HepG2 (cell line): ENCODE results near the gene KHK. TPM values are rescaled to one million over a fixed set of nuclear protein-coding genes. Genes with fewer than 3 reads are reported as not detected.

Experiments used
- AHDC1 ChIP-seq: sonication (generic); formaldehyde crosslinking; IDR thresholded peaks from 2 replicates; pipeline ENCODE4 v1.5.1; 2020; ENCODE audit warnings: mild to moderate bottlenecking, missing genetic modification reagents, borderline replicate concordance
- ATF1 ChIP-seq: IDR thresholded peaks from 2 replicates; pipeline ENCODE4 v1.6.1; 2016; ENCODE audit warnings: mild to moderate bottlenecking, control low read depth
- ELF4 ChIP-seq: sonication (generic); formaldehyde crosslinking; IDR thresholded peaks from 2 replicates; pipeline ENCODE4 v1.5.0; 2020; ENCODE audit warnings: missing genetic modification reagents, mild to moderate bottlenecking, moderate library complexity, borderline replicate concordance
- FOXC1 ChIP-seq: sonication (generic); formaldehyde crosslinking; IDR thresholded peaks from 2 replicates; pipeline ENCODE4 v1.8.0; 2022; ENCODE audit warnings: mild to moderate bottlenecking, missing genetic modification reagents, borderline replicate concordance
- FOXP1 ChIP-seq, 2 experiments: fragments of 450-650 bp in 1 of 2; IDR thresholded peaks; 2 replicates each; pipeline ENCODE4 v1.6.1; 2017 to 2018; ENCODE audit warnings: antibody characterized with exemption in 1 of 2
- GATAD1 ChIP-seq: IDR thresholded peaks from 2 replicates; pipeline ENCODE4 v1.6.1; 2016; ENCODE audit warnings: missing genetic modification reagents, missing compliant biosample characterization
- MBD4 ChIP-seq: IDR thresholded peaks from 2 replicates; pipeline ENCODE4 v1.6.1; 2012; ENCODE audit warnings: low read length, inconsistent platforms, borderline replicate concordance
- NCOA2 ChIP-seq: sonication (generic); formaldehyde crosslinking; IDR thresholded peaks from 2 replicates; pipeline ENCODE4 v1.8.0; 2022; ENCODE audit warnings: inconsistent platforms
- PAF1 ChIP-seq: IDR thresholded peaks from 2 replicates; pipeline ENCODE4 v1.6.1; 2016; ENCODE audit warnings: missing genetic modification reagents, missing compliant biosample characterization
- PRDM10 ChIP-seq: sonication (generic); formaldehyde crosslinking; IDR thresholded peaks from 2 replicates; pipeline ENCODE4 v1.4.0; 2020; ENCODE audit warnings: low read depth, missing genetic modification reagents
- SP5 ChIP-seq: IDR thresholded peaks from 2 replicates; pipeline ENCODE4 v1.6.1; 2016; ENCODE audit warnings: low read depth, borderline replicate concordance
- ZBTB3 ChIP-seq: sonication (generic); formaldehyde crosslinking; IDR thresholded peaks from 2 replicates; pipeline ENCODE4 v1.4.0; 2020; ENCODE audit warnings: low read depth, mild to moderate bottlenecking, moderate library complexity, missing genetic modification reagents, borderline replicate concordance
- ZNF460 ChIP-seq: sonication (generic); formaldehyde crosslinking; IDR thresholded peaks from 2 replicates; pipeline ENCODE4 v1.5.1; 2020; ENCODE audit warnings: missing genetic modification reagents, mild to moderate bottlenecking, borderline replicate concordance
- ZNF607 ChIP-seq: sonication (generic); formaldehyde crosslinking; IDR thresholded peaks from 2 replicates; pipeline ENCODE4 v1.5.1; 2020; ENCODE audit warnings: missing genetic modification reagents, mild to moderate bottlenecking, borderline replicate concordance
- ZNF720 ChIP-seq: sonication (generic); formaldehyde crosslinking; IDR thresholded peaks from 2 replicates; pipeline ENCODE4 v1.4.0; 2020; ENCODE audit warnings: missing genetic modification reagents
- ZNF83 ChIP-seq: sonication (generic); formaldehyde crosslinking; IDR thresholded peaks from 2 replicates; pipeline ENCODE4 v1.4.0; 2020; ENCODE audit warnings: missing genetic modification reagents, mild to moderate bottlenecking, borderline replicate concordance
- ZSCAN30 ChIP-seq: sonication (generic); formaldehyde crosslinking; IDR thresholded peaks from 2 replicates; pipeline ENCODE4 v1.5.0; 2020; ENCODE audit warnings: mild to moderate bottlenecking, missing genetic modification reagents
- polyA plus RNA-seq, 8 experiments: library from polyadenylated mRNA; depleted of rRNA in 3 of 8; stranded (reverse) in 7 of 8; unstranded in 1 of 8; fragments of >200 nt; fragmentation: Illumina TruSeq in 4 of 8; extraction: Trizol in 4 of 8; gene quantifications; 2 replicates each; pipeline versions ENCODE4 v1.2.1 to v1.2.3, GENCODE V29; 2011 to 2016; ENCODE audit warnings: low read depth in 4 of 8, missing spikeins in 1 of 8, mixed read lengths in 1 of 8; ENCODE audit not compliant: insufficient read depth in 1 of 8
- total RNA-seq, 5 experiments: library from RNA; depleted of rRNA; stranded (reverse); fragments of >200 nt; fragmentation: Illumina TruSeq; extraction: Trizol; gene quantifications; 2 replicates each; pipeline ENCODE4 v1.2.3, GENCODE V29; 2016; ENCODE audit warnings: low read depth in 1 of 5

Gene KHK
- total and polyA plus RNA-seq, 2 of the 13 experiments (the other 11 are each of a cell fraction or from before 2014, with no cell fraction given): 40.9 to 99.2 TPM

- no peak; the same call in none of the 2 replicates for TF ChIP-seq AHDC1 (CRISPR knock-in tag)
- TF ChIP-seq PRDM10 (CRISPR knock-in tag): peak; percentile 10; the same call in 1 of the 2 replicates
- TF ChIP-seq FOXC1: peak; percentile 97
- TF ChIP-seq ZNF460 (CRISPR knock-in tag): peak; percentile 26; the same call in 1 of the 2 replicates
- TF ChIP-seq ZNF607 (CRISPR knock-in tag): peak; percentile 87; the same call in 1 of the 2 replicates
- TF ChIP-seq ZNF720 (CRISPR knock-in tag): peak; percentile 48; the same call in 1 of the 2 replicates
- TF ChIP-seq ATF1 (CRISPR knock-in tag): peak; percentile 87
- TF ChIP-seq ELF4 (CRISPR knock-in tag): peak; percentile 86; the same call in 1 of the 2 replicates
- peak; percentile 56; the same call in 1 of the 2 replicates for TF ChIP-seq SP5
- TF ChIP-seq ZSCAN30: no peak
- 0 out of 2 replicates have a peak, but pooled peaks have one; percentile 49 for TF ChIP-seq PAF1 (CRISPR knock-in tag)
- no peak; the same call in 1 of the 2 replicates for TF ChIP-seq ZNF83 (CRISPR knock-in tag)
- peak; percentile 88 for TF ChIP-seq GATAD1
- TF ChIP-seq FOXP1 (IDR thresholded peaks at IDR 0.05): no peak
- no peak; the same call in 1 of the 2 replicates for TF ChIP-seq FOXP1 (CRISPR knock-in tag; IDR thresholded peaks at IDR 0.05)
- peak; percentile 98; the same call in 1 of the 2 replicates for TF ChIP-seq MBD4
- peak; percentile 57; the same call in 1 of the 2 replicates for TF ChIP-seq NCOA2 (CRISPR knock-in tag)
- peak; percentile 90; the same call in 1 of the 2 replicates for TF ChIP-seq ZBTB3 (CRISPR knock-in tag)
Observed at GRCh38 chr2:27050996-27051901, 35.3 kb upstream of the KHK start, which contains the start of gene AGBL5 (continued).
